K562 (cell line): ENCODE results near the gene RNF103. TPM values are rescaled to one million over a fixed set of nuclear protein-coding genes. Genes with fewer than 3 reads are reported as not detected.
A peak's percentile ranks its signal among the peaks of the same experiment; 100 is the strongest.

Source experiments
- CHD4 ChIP-seq: fragments of 200-600 bp; sonication (generic); IDR thresholded peaks from 3 replicates; pipeline ENCODE4 v1.6.1; 2012; ENCODE audit warnings: low read depth, mild to moderate bottlenecking, mixed read lengths, low read length, inconsistent platforms; ENCODE audit not compliant: insufficient read depth, insufficient replicate concordance, poor library complexity, severe bottlenecking
- CREM ChIP-seq: IDR thresholded peaks from 2 replicates; pipeline ENCODE4 v1.6.1; 2014; ENCODE audit warnings: antibody characterized with exemption, low read depth
- MAFG ChIP-seq: fragments of 450-650 bp; conservative IDR thresholded peaks from 2 replicates; pipeline ENCODE4 v1.6.1; 2016; ENCODE audit warnings: missing genetic modification characterization, missing compliant biosample characterization
- MEIS2 ChIP-seq: fragments of 450-650 bp; IDR thresholded peaks from 2 replicates; pipeline ENCODE4 v1.6.1; 2014; ENCODE audit warnings: mild to moderate bottlenecking; ENCODE audit not compliant: partially characterized antibody
- NFE2 ChIP-seq: IDR thresholded peaks from 2 replicates; pipeline ENCODE4 v1.6.1; 2014; ENCODE audit warnings: antibody characterized with exemption, low read depth
- SMAD2 ChIP-seq: fragments of 150-350 bp; IDR thresholded peaks from 2 replicates; pipeline ENCODE4 v1.6.1; 2014; ENCODE audit warnings: low read depth, mild to moderate bottlenecking, low read length
- SMARCA5 ChIP-seq: fragments of 450-650 bp; IDR thresholded peaks from 2 replicates; pipeline ENCODE4 v1.6.1; 2016
- U2AF1 ChIP-seq: fragments of 200-400 bp; formaldehyde crosslinking; optimal IDR thresholded peaks from 2 replicates; pipeline ENCODE3; 2017; ENCODE audit warnings: mild to moderate bottlenecking, low read depth, low read length, moderate library complexity
- ZNF444 ChIP-seq: fragments of 250-450 bp; sonication (Bioruptor Pico); IDR thresholded peaks from 2 replicates; pipeline ENCODE4 v1.4.0; 2020; ENCODE audit warnings: mild to moderate bottlenecking, moderate library complexity
- polyA plus RNA-seq, 8 experiments: library from polyadenylated mRNA; depleted of rRNA in 4 of 8; stranded (reverse) in 5 of 8; unstranded in 3 of 8; fragments of >200 nt; fragmentation: Nextera tagmentation in 2 of 8; fragmentation: Illumina TruSeq in 1 of 8; extraction: Ambion mirVana in 2 of 8; extraction: Trizol in 1 of 8; gene quantifications; 2 replicates each; pipeline versions ENCODE4 v1.2.1 to v1.2.3, GENCODE V29; 2011 to 2014; ENCODE audit warnings: inconsistent platforms in 1 of 8, missing spikeins in 1 of 8
- total RNA-seq, 7 experiments: library from RNA; depleted of rRNA in 6 of 7; stranded (reverse); fragments of >200 nt in 6 of 7; fragmentation: Illumina TruSeq in 2 of 7; extraction: Trizol in 2 of 7; gene quantifications; 2 replicates each; pipeline versions ENCODE4 v1.2.1 to v1.2.3, GENCODE V29; 2011 to 2021; ENCODE audit warnings: low replicate concordance in 1 of 7
- TF ChIP-seq, protein P1 (sequence below), 2 experiments: IDR thresholded peaks in 1 of 2; conservative IDR thresholded peaks in 1 of 2; 2 replicates each; pipeline ENCODE4 v1.6.1; 2016; ENCODE audit warnings: low read depth in 2 of 2, mild to moderate bottlenecking in 1 of 2, missing compliant biosample characterization in 1 of 2, missing genetic modification characterization in 1 of 2, moderate library complexity in 1 of 2
- TF ChIP-seq, protein P2 (sequence below): sonication (generic); formaldehyde crosslinking; IDR thresholded peaks from 2 replicates; pipeline ENCODE4 v1.5.0; 2020; ENCODE audit warnings: missing genetic modification reagents
- TF ChIP-seq, protein P3 (sequence below): IDR thresholded peaks from 2 replicates; pipeline ENCODE4 v1.6.1; 2012; ENCODE audit warnings: low read depth, low read length, improper control_type of control experiment, borderline replicate concordance
- TF ChIP-seq, protein P4 (sequence below): sonication (generic); formaldehyde crosslinking; IDR thresholded peaks from 2 replicates; pipeline ENCODE4 v1.8.0; 2023; ENCODE audit warnings: mild to moderate bottlenecking, missing genetic modification reagents
- TF ChIP-seq, protein P5 (sequence below): IDR thresholded peaks from 2 replicates; pipeline ENCODE4 v1.6.1; 2011; ENCODE audit warnings: borderline replicate concordance, low read depth, mild to moderate bottlenecking, moderate library complexity, low read length; ENCODE audit not compliant: insufficient read depth, poor library complexity, severe bottlenecking
- TF ChIP-seq, protein P6 (sequence below): sonication (generic); formaldehyde crosslinking; IDR thresholded peaks from 2 replicates; pipeline ENCODE4 v1.8.0; 2022; ENCODE audit warnings: mild to moderate bottlenecking, missing genetic modification reagents

The RNF103 gene
- total and polyA plus RNA-seq, 9 of the 15 experiments (the other 6 are each of a cell fraction or from before 2014, with no cell fraction given) = 1.2 to 6.8 (median 4.6) TPM

DNA sequence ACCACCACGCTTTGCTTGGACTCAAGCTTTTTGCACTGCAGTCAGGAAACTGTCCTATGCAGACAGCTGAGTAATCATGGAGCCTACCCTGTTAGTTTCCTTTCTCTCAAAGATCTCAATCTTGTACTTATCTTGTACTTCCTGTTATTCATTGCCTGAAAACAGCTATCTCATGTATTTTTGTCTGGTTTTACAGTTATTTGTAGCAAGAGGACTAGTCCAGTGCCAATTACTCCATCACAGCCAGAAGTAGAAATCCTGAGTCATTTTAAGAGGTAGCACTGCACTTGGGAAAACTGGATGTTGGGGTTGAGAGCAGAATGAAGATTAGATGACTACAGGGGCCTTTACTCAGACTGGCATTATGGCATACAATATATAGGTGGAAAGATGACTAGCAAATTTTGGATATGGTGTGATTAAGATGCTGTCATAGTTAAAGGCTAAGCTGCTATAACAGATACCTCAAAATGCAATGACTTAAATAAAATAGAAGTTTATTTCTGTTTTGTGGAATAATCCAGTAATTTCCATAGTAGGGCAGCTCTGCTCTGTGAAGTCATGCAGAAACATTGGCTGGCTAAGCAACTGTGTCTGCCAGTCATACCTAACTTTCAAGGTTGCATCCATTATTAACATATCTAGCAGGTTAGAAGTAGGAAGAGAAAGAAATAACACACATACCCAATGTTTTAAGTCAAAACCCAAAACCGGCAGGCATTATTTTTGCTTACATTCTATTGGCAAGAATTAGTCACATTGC, 39.3 kb downstream of the RNF103 start (continued):
- TF ChIP-seq, protein P1, sequence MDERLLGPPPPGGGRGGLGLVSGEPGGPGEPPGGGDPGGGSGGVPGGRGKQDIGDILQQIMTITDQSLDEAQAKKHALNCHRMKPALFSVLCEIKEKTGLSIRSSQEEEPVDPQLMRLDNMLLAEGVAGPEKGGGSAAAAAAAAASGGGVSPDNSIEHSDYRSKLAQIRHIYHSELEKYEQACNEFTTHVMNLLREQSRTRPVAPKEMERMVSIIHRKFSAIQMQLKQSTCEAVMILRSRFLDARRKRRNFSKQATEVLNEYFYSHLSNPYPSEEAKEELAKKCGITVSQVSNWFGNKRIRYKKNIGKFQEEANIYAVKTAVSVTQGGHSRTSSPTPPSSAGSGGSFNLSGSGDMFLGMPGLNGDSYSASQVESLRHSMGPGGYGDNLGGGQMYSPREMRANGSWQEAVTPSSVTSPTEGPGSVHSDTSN (CRISPR knock-in tag; IDR thresholded peaks at IDR 0.05; ENCODE audit: low read depth) = no peak
- TF ChIP-seq, protein P1 (tag; conservative IDR thresholded peaks at IDR 0.05; ENCODE audit: low read depth) = peak; percentile 65
- TF ChIP-seq MAFG (tag) = peak; percentile 90
- TF ChIP-seq MEIS2 = no peak
- no peak for TF ChIP-seq U2AF1
- no peak for TF ChIP-seq CHD4
- TF ChIP-seq ZNF444 (CRISPR knock-in tag) = no peak
- TF ChIP-seq, protein P2, sequence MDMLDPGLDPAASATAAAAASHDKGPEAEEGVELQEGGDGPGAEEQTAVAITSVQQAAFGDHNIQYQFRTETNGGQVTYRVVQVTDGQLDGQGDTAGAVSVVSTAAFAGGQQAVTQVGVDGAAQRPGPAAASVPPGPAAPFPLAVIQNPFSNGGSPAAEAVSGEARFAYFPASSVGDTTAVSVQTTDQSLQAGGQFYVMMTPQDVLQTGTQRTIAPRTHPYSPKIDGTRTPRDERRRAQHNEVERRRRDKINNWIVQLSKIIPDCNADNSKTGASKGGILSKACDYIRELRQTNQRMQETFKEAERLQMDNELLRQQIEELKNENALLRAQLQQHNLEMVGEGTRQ (CRISPR knock-in tag) = no peak
- no peak; the same call in 1 of the 2 replicates for TF ChIP-seq CREM
- TF ChIP-seq, protein P3, sequence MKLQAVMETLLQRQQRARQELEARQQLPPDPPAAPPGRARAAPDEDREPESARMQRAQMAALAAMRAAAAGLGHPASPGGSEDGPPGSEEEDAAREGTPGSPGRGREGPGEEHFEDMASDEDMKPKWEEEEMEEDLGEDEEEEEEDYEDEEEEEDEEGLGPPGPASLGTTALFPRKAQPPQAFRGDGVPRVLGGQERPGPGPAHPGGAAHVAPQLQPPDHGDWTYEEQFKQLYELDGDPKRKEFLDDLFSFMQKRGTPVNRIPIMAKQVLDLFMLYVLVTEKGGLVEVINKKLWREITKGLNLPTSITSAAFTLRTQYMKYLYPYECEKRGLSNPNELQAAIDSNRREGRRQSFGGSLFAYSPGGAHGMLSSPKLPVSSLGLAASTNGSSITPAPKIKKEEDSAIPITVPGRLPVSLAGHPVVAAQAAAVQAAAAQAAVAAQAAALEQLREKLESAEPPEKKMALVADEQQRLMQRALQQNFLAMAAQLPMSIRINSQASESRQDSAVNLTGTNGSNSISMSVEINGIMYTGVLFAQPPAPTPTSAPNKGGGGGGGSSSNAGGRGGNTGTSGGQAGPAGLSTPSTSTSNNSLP = no peak
- TF ChIP-seq, protein P4, sequence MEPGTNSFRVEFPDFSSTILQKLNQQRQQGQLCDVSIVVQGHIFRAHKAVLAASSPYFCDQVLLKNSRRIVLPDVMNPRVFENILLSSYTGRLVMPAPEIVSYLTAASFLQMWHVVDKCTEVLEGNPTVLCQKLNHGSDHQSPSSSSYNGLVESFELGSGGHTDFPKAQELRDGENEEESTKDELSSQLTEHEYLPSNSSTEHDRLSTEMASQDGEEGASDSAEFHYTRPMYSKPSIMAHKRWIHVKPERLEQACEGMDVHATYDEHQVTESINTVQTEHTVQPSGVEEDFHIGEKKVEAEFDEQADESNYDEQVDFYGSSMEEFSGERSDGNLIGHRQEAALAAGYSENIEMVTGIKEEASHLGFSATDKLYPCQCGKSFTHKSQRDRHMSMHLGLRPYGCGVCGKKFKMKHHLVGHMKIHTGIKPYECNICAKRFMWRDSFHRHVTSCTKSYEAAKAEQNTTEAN (CRISPR knock-in tag) = no peak
- TF ChIP-seq SMAD2 = no peak
- TF ChIP-seq NFE2 = peak; percentile 86
- TF ChIP-seq, protein P5, sequence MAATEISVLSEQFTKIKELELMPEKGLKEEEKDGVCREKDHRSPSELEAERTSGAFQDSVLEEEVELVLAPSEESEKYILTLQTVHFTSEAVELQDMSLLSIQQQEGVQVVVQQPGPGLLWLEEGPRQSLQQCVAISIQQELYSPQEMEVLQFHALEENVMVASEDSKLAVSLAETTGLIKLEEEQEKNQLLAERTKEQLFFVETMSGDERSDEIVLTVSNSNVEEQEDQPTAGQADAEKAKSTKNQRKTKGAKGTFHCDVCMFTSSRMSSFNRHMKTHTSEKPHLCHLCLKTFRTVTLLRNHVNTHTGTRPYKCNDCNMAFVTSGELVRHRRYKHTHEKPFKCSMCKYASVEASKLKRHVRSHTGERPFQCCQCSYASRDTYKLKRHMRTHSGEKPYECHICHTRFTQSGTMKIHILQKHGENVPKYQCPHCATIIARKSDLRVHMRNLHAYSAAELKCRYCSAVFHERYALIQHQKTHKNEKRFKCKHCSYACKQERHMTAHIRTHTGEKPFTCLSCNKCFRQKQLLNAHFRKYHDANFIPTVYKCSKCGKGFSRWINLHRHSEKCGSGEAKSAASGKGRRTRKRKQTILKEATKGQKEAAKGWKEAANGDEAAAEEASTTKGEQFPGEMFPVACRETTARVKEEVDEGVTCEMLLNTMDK = no peak
- no peak for TF ChIP-seq SMARCA5
- TF ChIP-seq, protein P6, sequence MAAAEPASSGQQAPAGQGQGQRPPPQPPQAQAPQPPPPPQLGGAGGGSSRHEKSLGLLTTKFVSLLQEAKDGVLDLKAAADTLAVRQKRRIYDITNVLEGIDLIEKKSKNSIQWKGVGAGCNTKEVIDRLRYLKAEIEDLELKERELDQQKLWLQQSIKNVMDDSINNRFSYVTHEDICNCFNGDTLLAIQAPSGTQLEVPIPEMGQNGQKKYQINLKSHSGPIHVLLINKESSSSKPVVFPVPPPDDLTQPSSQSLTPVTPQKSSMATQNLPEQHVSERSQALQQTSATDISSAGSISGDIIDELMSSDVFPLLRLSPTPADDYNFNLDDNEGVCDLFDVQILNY (CRISPR knock-in tag) = no peak
